Skin epidermis (tissue), 12 donors: ENCODE results near the gene C19orf47.

Experiments
- H3K27ac ChIP-seq, 21 experiments: fragments of 200-600 bp; sonication (generic) in 11 of 21; one replicate each; pipeline ENCODE4 v1.5.0; 2020; ENCODE audit warnings: mild to moderate bottlenecking in 3 of 21, inconsistent platforms in 2 of 21, moderate library complexity in 2 of 21
- H3K4me3 ChIP-seq, 7 experiments: fragments of 200-600 bp; sonication (generic) in 2 of 7; one replicate each; pipeline ENCODE4 v1.5.0; 2020; ENCODE audit warnings: inconsistent platforms in 2 of 7, mild to moderate bottlenecking in 2 of 7, moderate library complexity in 1 of 7

Gene C19orf47

DNA sequence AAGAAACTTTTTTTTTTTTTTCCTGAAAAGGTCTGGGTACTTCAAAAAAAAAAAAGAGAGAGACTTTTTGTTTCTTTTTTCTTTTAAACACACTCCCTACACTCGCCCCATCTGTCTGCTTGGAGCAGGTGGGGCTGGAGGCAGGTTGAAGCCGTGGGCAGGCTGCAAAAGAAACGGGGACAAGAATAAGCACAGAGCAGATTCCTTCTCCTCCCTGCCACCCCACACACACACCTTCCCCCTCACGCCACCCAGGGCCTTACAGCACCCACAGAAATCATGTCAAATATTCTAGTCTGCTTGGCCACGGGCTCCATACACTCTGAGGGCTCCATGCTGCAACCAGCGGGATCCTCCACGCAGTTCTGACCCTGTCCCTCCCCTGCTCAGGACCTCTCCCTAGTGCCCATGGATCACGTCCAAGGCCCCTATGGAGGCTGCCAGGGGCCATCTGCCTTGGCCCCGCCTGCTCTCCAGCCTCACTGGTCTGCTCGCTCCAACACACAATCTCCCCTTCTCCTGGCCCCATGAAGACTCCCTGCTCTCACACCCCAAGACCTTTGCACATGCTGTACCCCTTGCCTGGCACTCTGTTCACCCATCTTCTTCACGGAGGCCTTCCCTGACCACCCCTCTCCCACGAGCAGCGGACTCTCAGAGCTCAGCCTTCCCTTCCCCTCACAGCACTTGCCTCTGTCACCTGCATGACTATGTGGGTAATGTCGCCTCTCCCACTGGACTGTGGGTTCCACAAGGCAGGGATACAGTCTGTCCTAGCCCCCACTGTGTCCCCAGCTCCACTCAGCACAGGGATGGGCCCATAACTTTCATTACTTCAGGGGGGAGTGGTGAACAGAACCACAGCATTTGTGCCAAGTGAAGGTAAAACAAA, 74.5 kb downstream of the C19orf47 start:
- peak overlapping the region in 1 of 21 experiments; percentile 14 for H3K27ac ChIP-seq
- no peak overlapping the region for H3K4me3 ChIP-seq

DNA sequence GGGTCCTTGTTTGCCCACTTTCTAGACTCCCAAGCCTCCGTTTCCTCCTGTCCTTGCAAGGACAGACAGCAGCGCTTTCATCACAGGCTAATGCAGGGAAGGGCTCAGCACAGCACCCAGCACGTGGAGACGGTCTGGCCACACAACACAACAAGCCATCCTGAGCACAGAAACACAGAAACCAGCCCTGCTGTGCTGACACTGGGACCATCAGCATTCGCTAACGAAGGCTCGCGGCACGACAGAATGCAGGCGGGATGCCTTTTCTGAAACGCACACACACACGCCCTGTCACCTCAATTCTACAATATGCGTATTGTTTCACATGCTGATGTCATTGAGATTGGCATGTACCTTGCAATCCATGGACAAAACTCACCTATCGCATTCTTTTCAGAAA, 75.9 kb downstream of the C19orf47 start:
- peak overlapping the region in 1 of 21 experiments; percentile 2 for H3K27ac ChIP-seq
- no peak overlapping the region for H3K4me3 ChIP-seq

DNA sequence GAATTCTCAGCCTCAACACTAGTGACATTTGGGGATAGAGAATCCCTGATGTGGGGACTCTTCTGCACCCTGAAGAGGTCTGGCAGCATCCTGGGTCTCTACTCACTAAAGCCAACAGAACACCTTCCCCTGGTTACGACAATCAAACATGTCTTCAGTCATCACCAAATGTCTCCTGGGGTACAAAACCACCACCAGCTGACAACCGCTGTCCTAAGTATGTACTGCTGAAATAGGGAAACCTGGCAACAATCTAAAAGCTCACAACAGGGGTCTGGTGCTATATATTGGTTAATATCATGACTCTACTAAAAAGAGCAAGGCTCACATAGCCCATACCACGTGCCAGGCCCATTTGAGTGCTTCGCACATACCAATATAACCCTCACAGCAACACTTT, 76.5 kb downstream of the C19orf47 start:
- no peak overlapping the region for H3K4me3 ChIP-seq
- H3K27ac ChIP-seq, result no peak overlapping the region

DNA sequence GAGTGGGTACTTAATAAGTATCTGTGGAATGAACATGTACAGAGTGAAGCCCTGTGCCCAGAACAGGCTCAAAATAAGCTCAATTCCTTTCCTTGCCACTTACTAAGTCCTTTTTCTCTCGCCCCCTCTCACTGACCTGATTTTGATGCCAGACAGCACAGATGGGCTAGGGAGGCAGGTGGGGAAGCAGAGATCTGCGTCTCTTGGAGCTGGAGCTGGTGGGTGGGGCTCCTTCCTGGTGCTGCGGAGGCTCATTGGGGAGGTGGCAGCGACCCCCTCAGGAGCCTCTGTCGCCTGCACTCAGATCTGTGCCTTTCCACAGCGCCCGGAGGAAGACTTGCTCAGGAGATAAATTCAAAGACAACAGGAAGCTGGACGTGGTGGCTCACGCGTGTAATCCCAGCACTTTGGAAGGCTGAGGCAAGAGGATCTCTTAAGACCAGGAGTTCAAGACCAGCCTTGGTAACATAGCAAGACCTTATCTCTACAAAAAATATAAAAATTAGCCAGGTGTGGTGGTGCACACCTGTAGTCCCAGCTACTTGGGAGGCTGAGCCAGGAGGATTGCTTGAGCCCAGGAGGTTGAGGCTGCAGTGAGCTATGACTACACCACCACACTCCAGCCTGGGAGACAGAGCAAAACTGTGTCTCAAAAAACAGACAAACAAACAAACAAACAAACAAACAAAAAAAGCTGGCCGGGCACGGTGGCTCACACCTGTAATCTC, 77.7 kb downstream of the C19orf47 start:
- no peak overlapping the region for H3K27ac ChIP-seq
- no peak overlapping the region for H3K4me3 ChIP-seq
